Dedifferentiated amniotic fluid mesenchymal stem cell (primary cell): ENCODE data around the gene FNBP1.
"Not testable (repeated sequence)": the region's sequence is repeated elsewhere in the genome, so short reads cannot be mapped to it uniquely, and the experiment has no call there.

Experiments
- DNase-seq: peaks from one replicate; pipeline ENCODE4 v3.0.0-alpha.2; 2016; ENCODE audit errors: extremely low spot score

Gene FNBP1

GRCh38 chr9:129890718-129891299 is 152.2 kb downstream of the FNBP1 start:
- not testable (repeated sequence) for DNase-seq

DNA sequence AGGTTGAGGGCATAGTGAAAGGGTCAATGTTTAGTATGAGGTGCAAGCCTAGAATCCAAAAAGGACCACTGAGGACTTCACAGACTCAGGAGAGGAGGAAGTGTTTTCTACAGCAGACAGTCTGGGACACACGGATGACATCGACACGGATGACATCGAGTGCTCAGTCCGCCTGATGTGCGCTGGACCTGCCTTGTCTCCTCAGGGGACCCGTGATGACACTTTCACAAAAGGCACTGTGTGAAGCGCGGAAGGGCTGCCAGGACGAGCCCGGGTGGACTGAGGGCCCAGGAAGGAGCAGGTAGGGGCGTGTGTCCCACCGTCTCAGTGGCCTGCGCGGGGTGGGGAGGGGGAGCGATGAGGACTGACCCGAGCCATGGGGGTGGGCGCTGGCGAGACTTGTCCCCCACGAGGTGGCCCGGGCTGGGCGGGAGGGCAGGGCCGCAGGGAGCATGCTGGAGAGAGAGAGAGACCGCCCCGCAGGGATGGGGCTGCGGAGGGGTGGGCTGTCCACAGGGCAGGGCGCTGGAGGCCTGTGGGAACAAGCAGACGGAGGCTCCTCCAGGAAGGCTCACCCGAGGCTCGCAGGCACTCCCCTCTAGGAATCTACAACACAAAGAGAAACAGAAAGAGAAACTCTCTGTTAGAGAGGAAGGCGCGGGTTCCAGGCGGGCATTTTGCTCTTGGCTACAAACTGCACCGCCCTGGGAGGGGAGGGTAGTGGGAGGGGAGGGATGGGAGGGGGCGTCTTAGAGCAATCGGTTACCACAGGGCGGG is 152.9 kb downstream of the FNBP1 start:
- DNase-seq = no peak

DNA sequence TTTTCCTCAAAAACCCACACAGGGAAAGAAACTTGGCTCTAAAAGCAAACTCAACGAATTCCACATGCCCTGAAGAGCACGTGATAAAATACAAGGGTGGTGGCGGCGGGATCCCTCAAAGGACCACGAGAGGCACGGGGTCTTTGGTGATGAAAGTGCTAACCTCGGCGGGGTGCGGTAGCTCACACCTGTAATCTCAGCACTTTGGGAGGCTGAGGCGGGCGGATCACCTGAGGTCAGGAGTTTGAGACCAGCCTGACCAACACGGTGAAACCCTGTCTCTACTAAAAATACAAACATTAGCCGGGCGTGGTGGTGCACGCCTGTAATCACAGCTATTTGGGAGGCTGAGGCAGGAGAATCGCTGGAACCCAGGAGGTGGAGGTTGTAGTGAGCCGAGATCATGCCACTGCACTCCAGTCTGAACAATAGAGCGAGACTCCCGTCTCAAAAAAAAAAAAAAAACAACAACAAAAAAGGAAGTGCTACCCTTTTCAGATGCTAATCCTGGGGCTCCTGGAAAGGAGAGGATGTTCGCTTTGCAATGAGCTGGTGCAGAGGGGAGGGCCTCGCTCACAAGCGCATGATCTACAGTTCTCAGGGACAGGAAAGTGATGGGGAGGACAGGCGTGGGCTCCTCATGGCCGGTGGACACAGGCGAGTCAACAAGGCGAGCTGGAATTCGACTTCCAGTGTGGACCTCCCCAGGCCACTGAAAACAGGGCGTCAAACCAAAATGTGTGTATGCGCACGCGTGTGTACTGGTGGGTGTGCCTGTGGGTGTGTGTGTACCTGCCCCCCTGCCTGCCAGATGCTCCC is 153.7 kb downstream of the FNBP1 start:
- DNase-seq = no peak

- DNase-seq = no peak
Measured at GRCh38 chr9:129888293-129889121, 154.5 kb downstream of the FNBP1 start.

DNA sequence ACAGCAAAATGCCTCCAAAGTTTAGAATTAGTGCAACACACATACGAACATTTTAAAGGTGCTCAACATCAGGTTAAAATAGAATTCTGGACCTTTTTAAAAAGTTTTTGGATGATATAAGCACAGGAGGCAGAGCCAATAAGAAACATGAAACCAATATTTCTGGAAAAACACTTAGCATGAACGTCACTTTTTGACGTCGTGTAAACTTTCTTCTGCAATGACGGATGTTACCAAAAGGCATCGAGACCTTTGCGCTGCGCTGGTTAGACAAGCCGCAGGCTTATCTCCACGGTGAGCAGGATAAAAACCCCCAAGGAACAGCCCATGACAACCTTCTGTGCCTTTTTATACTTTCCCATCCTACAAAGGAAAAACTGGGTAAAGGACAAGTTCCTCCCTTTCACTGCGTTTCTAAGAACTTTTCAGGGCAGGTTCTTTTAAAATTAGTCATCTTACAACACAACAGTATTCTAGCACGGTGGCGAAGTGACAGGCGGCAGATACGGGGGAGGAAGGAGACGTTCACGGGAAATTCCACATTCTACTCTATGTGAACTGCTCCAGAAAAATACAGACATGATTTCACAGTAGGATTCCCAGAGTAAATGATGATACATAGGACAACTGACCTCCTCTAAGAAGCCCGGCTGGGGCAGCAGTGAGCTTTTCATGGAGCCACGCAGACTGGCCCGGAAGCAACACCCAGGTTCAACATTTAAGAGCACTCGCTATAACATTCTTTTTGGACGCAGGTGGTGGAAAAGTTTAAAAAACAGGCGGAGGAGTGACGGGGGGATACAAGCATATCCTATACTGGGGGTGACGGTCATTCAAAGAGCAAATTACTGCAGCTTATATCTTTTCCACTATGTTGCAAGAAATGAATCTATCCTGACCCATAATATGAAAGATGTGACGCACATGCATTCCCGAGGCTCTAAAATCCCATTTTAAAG is 155.4 kb downstream of the FNBP1 start:
- DNase-seq = no peak

DNA sequence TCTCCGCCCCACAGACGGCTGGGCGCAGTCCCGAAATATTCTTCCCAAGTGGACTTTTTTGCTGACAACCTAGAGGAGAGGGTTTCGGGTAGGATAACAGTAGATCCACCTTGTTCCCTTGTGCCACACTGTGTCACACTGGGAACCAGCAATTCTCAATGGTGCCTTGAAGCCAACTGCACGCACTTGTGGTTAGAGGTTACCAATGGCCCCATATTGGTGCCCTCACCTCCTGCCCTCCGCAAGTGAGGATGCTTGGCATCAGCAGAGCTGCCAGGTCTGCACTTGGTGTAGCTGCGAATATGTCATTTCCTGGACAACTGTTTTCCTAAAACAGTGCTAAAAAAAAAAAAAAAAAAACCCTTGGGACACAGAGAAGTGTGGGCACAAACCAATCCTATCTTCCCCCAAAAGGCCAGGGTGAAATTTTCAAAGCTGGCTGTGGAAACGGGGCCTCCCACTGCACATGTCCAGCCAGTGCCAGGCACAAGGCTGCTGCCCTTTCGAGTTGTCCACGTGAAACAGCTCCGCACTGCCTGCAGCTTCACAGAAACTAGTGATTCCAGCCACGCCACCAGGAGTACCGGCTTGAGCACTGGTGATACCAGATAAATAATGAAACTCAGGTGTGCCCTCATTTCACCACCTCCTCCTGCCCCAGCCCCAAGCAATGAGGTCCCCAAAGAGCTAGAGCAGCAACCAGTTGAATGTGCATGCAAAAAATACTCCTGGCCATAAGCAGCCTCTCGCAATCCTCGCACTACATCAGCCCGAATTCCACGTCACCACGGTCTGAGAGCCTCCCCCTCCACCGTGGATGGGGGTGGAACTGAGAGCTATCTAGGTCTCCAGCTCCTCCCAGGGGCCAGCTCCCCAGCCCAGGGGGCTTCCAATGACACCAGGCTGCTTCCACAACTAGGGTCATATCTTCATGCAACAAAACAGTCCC is 156.5 kb downstream of the FNBP1 start:
- no peak for DNase-seq

GRCh38 chr9:129885670-129886106 is 157.3 kb downstream of the FNBP1 start:
- peak; percentile 85 for DNase-seq

GRCh38 chr9:129885018-129885669 is 157.8 kb downstream of the FNBP1 start:
- DNase-seq = no peak

DNA sequence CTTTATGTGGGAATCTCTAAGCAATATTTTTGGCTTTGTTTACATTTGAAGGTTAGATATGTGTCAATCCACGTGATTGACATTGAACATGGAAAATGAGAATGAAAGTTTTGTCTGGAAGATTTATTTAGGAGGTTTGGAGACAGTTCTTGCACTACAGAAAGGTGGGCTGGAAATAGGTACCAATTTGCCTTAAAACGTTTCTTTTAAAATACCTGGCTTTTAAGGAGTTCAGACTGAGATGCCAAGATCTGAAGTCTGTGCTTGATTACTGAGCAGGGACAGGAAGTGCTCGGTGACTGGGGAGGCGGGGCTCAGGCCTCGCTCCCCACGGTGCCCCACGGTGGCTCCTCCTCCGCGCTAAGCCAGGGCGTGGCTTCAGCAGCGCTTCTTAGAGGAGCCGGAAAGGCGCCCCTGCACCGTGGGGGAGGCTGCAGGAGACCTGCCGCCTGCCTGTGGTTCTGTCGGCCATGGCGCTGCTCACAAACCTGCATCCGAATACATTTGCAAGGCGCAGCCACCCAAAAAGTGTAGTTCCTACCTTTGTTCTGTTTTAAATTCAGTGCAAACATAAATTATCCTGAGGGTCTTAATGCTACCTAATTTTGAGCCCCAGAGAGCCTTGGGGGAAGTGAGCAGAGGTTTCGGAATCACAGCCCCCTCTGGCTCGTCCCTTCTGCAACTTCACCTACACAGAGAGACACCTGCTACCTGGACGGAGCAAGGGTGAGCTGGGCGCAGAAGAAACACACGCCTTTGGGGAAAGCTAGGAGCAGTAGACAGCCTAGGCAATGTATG is 158.6 kb downstream of the FNBP1 start:
- DNase-seq = peak; percentile 49

- DNase-seq = no peak
Measured at GRCh38 chr9:129881547-129882324, 161.3 kb downstream of the FNBP1 start.

GRCh38 chr9:129880654-129881546 is 162.1 kb downstream of the FNBP1 start:
- DNase-seq = no peak

- DNase-seq = no peak
Measured at GRCh38 chr9:129879991-129880653, 162.9 kb downstream of the FNBP1 start.

GRCh38 chr9:129879103-129879699 is 163.8 kb downstream of the FNBP1 start:
- no peak for DNase-seq

DNA sequence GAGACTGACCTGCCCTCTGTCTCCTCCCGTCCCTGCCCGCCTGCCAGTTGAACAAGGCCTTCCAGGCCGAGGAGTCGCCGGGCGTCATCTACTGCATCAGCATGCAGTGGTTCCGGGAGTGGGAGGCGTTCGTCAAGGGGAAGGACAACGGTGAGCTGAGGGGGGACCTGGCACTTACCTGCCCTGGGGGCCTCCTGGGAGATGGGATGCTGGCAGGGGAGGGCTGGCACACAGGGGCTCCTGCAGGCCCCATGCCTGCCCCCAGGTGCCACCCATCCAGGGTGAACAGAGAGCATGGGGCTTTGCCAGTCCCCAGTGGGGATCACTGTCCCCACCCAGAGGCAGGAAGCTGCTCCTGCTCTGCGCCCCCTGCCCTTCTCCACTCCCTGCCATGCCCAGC is 164.7 kb downstream of the FNBP1 start:
- no peak for DNase-seq

DNA sequence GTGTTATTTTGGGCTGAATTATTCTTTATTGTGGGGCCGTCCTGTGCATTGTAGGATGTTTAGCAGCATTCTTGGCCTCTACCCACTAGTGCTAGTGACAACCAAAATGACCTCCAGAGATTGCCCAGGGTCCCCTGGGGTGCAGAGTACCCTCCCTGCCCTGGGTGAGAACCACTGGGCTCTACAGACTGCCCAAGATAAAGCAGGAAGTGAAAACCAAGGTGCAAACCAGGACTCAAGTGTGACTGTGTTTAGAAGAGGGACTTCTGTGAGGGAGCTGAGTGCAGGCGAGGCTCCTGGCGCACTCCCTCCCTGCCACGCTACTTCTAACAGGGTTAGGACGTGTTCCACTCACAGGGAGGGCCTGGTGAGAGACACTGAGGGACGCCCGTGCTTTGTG is 166.2 kb downstream of the FNBP1 start:
- no peak for DNase-seq
